ENCODE data around the gene RAP1GAP2.

The RAP1GAP2 gene

GRCh38 chr17:2903193-2903974 lies 107.1 kb downstream of the RAP1GAP2 start:
- Histone ChIP-seq H3K9me2 (replicated peaks; ENCODE audit: control insufficient read depth, low read length) (no peaks in the 10 kb centered on the region), H3K36me3 (ENCODE audit: control insufficient read depth, low read length) (peaks cover 17% of the 10 kb centered on the region), H3K4me2 (ENCODE audit: low read length) (no peak overlapping the region), H3K79me2 (ENCODE audit: control insufficient read depth, low read length) (no peaks in the 10 kb centered on the region), H3K9me3 (ENCODE audit: control insufficient read depth, insufficient read depth, low read length) (peaks cover 4% of the 10 kb centered on the region; the same call in 1 of the 2 replicates), H3K4me3 (ENCODE audit: low read length) (no peak overlapping the region), H3F3A (ENCODE audit: control insufficient read depth, insufficient read depth) (no peaks in the 10 kb centered on the region), H3K27ac (ENCODE audit: low read depth, low read length) (no peak overlapping the region), H4K20me1 (ENCODE audit: control insufficient read depth, insufficient read depth, low read depth, low read length) (no peaks in the 10 kb centered on the region), H3K27me3 (ENCODE audit: control insufficient read depth, low read length) (no peaks in the 10 kb centered on the region), H3K4me1 (ENCODE audit: control insufficient read depth, low read length) (no peaks in the 10 kb centered on the region)
- TF ChIP-seq CTCF (IDR thresholded peaks at IDR 0.05; ENCODE audit: low read depth, low read length, poor library complexity, severe bottlenecking) (no peak), EZH2phosphoT487 (IDR thresholded peaks at IDR 0.05; ENCODE audit: borderline replicate concordance, low read length) (no peak)

- no peaks in the 10 kb centered on the region for H4K20me1 ChIP-seq (ENCODE audit: control insufficient read depth, insufficient read depth, low read depth, low read length)
- no peaks in the 10 kb centered on the region for H3K27me3 ChIP-seq (ENCODE audit: control insufficient read depth, low read length)
- no peaks in the 10 kb centered on the region for H3F3A ChIP-seq (ENCODE audit: control insufficient read depth, insufficient read depth)
- no peaks in the 10 kb centered on the region for H3K9me2 ChIP-seq (replicated peaks; ENCODE audit: control insufficient read depth, low read length)
- no peaks in the 10 kb centered on the region for H3K4me1 ChIP-seq (ENCODE audit: control insufficient read depth, low read length)
- no peak overlapping the region for H3K4me2 ChIP-seq (ENCODE audit: low read length)
- H3K4me3 ChIP-seq (ENCODE audit: low read length), result no peak overlapping the region
- H3K9me3 ChIP-seq (ENCODE audit: control insufficient read depth, insufficient read depth, low read length), result peaks cover 4% of the 10 kb centered on the region; the same call in 1 of the 2 replicates
- H3K79me2 ChIP-seq (ENCODE audit: control insufficient read depth, low read length), result no peaks in the 10 kb centered on the region
- peaks cover 17% of the 10 kb centered on the region for H3K36me3 ChIP-seq (ENCODE audit: control insufficient read depth, low read length)
- no peak overlapping the region for H3K27ac ChIP-seq (ENCODE audit: low read depth, low read length)
- TF ChIP-seq EZH2phosphoT487 (IDR thresholded peaks at IDR 0.05; ENCODE audit: borderline replicate concordance, low read length) (no peak), CTCF (IDR thresholded peaks at IDR 0.05; ENCODE audit: low read depth, low read length, poor library complexity, severe bottlenecking) (no peak)
These were observed 107.9 kb downstream of the RAP1GAP2 start for GRCh38 chr17:2904135-2904534.

GRCh38 chr17:2905269-2905668 lies 109.0 kb downstream of the RAP1GAP2 start:
- Histone ChIP-seq H3K36me3 (ENCODE audit: control insufficient read depth, low read length) (peaks cover 17% of the 10 kb centered on the region), H4K20me1 (ENCODE audit: control insufficient read depth, insufficient read depth, low read depth, low read length) (no peaks in the 10 kb centered on the region), H3K4me3 (ENCODE audit: low read length) (no peak overlapping the region), H3K4me1 (ENCODE audit: control insufficient read depth, low read length) (no peaks in the 10 kb centered on the region), H3K9me3 (ENCODE audit: control insufficient read depth, insufficient read depth, low read length) (peaks cover 4% of the 10 kb centered on the region; the same call in 1 of the 2 replicates), H3K27me3 (ENCODE audit: control insufficient read depth, low read length) (no peaks in the 10 kb centered on the region), H3K79me2 (ENCODE audit: control insufficient read depth, low read length) (no peaks in the 10 kb centered on the region), H3K4me2 (ENCODE audit: low read length) (no peak overlapping the region), H3K27ac (ENCODE audit: low read depth, low read length) (no peak overlapping the region), H3F3A (ENCODE audit: control insufficient read depth, insufficient read depth) (no peaks in the 10 kb centered on the region), H3K9me2 (replicated peaks; ENCODE audit: control insufficient read depth, low read length) (no peaks in the 10 kb centered on the region)
- TF ChIP-seq CTCF (IDR thresholded peaks at IDR 0.05; ENCODE audit: low read depth, low read length, poor library complexity, severe bottlenecking) (no peak), EZH2phosphoT487 (IDR thresholded peaks at IDR 0.05; ENCODE audit: borderline replicate concordance, low read length) (no peak)

All from DOHH2 (cell line).